ENCODE data around the gene THAP4. TPM values are rescaled to one million over a fixed set of nuclear protein-coding genes. Genes with fewer than 3 reads are reported as not detected.

THAP4 gene
- total RNA-seq, 2 donors from 2014 or later: 66.6 to 68.0 TPM

GRCh38 chr2:241586564-241587264 is 50.2 kb downstream of the THAP4 start:
- Histone ChIP-seq H3K4me1 (no peaks in the 10 kb centered on the region), H3K4me3 (no peak overlapping the region), H3K9me3 (no peaks in the 10 kb centered on the region), H3K36me3 (no peaks in the 10 kb centered on the region), H3K9ac (ENCODE audit: low read depth in 2 of 2, low read length in 2 of 2) (no peak overlapping the region), H3K27ac (no peak overlapping the region), H3K27me3 (no peaks in the 10 kb centered on the region)
- no peak for DNase-seq
- TF ChIP-seq CTCF (IDR thresholded peaks at IDR 0.05): no peak
- intact Hi-C loops (cut with DNase I): no loop called here

DNA sequence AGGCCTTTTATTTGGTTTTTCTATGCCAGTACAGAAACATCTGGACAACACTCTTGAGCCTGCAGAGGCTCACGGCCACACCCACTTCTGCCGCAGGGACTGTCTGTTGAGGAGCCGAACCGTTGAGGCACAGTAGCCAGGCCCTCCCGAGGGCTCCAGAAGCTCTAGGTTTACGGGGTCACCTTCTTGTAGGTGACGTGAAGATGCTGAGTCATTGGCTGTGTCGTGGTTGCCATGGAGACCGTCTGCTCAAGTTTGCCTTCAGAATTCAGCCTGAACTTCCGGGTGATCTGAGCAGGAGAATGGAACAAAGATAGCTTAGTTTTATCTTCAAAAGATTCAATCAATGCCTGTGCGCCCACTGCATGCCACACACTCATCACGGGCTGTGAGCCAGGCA is 52.5 kb downstream of the THAP4 start:
- Histone ChIP-seq H3K36me3 (no peaks in the 10 kb centered on the region), H3K27me3 (no peaks in the 10 kb centered on the region), H3K4me3 (no peak overlapping the region), H3K27ac (no peak overlapping the region), H3K9me3 (no peaks in the 10 kb centered on the region), H3K9ac (ENCODE audit: low read depth in 2 of 2, low read length in 2 of 2) (no peak overlapping the region), H3K4me1 (no peaks in the 10 kb centered on the region)
- no peak for DNase-seq
- no peak for TF ChIP-seq CTCF (IDR thresholded peaks at IDR 0.05)
- intact Hi-C loops (cut with DNase I): no loop called here

GRCh38 chr2:241582806-241583205 is 54.2 kb downstream of the THAP4 start:
- no peak for TF ChIP-seq CTCF (IDR thresholded peaks at IDR 0.05)
- Histone ChIP-seq H3K4me1 (no peaks in the 10 kb centered on the region), H3K9me3 (no peaks in the 10 kb centered on the region), H3K27ac (no peak overlapping the region), H3K9ac (ENCODE audit: low read depth in 2 of 2, low read length in 2 of 2) (no peak overlapping the region), H3K36me3 (no peaks in the 10 kb centered on the region), H3K4me3 (no peak overlapping the region), H3K27me3 (no peaks in the 10 kb centered on the region)
- intact Hi-C loops (cut with DNase I): no loop called here
- DNase-seq: no peak

- intact Hi-C loops (cut with DNase I): no loop called here
- H3K36me3 ChIP-seq: no peaks in the 10 kb centered on the region
- TF ChIP-seq CTCF (IDR thresholded peaks at IDR 0.05): no peak
Observed at GRCh38 chr2:241582328-241582727, 54.6 kb downstream of the THAP4 start.

GRCh38 chr2:241579281-241579680 is 57.7 kb downstream of the THAP4 start:
- Histone ChIP-seq H3K4me3 (no peak overlapping the region), H3K27me3 (no peaks in the 10 kb centered on the region), H3K27ac (no peak overlapping the region), H3K36me3 (no peaks in the 10 kb centered on the region), H3K9me3 (no peaks in the 10 kb centered on the region), H3K9ac (ENCODE audit: low read depth in 2 of 2, low read length in 2 of 2) (no peak overlapping the region), H3K4me1 (no peaks in the 10 kb centered on the region)
- DNase-seq: no peak
- TF ChIP-seq CTCF (IDR thresholded peaks at IDR 0.05): no peak
- intact Hi-C loops (cut with DNase I): loop anchor here (2.0 kb wide), 1 partner anchor 60 kb away; no protein-coding TSS in a partner anchor

More at GRCh38 chr2:241582328-241582727, 54.6 kb downstream of the THAP4 start:
- no peak overlapping the region for H3K9ac ChIP-seq (ENCODE audit: low read depth in 2 of 2, low read length in 2 of 2)
- no peaks in the 10 kb centered on the region for H3K27me3 ChIP-seq
- DNase-seq: no peak
- H3K4me3 ChIP-seq: no peak overlapping the region
- no peak overlapping the region for H3K27ac ChIP-seq
- no peaks in the 10 kb centered on the region for H3K4me1 ChIP-seq
- no peaks in the 10 kb centered on the region for H3K9me3 ChIP-seq
